Left forelimb (tissue), 1 donor: ENCODE results near the gene SLC25A14.
"Not testable (repeated sequence)": the region's sequence is repeated elsewhere in the genome, so short reads cannot be mapped to it uniquely, and the experiment has no call there.

Experiments used
- DNase-seq: peaks from one replicate; pipeline ENCODE4 v3.0.0-alpha.2; 2018; ENCODE audit warnings: low spot score

SLC25A14 gene

GRCh38 chrX:130339408-130340222 lies at the start of gene SLC25A14:
TSS of gene SLC25A14 (plus strand) at chrX:130339919. CDS start at chrX:130340279, 360 bp downstream.
- peak; percentile 80 for DNase-seq

- no peak for DNase-seq
Measured at GRCh38 chrX:130295519-130296296, 44.0 kb upstream of the SLC25A14 start.

GRCh38 chrX:130296297-130296678 lies 43.4 kb upstream of the SLC25A14 start:
- DNase-seq: no peak

- DNase-seq: no peak
Measured at GRCh38 chrX:130296743-130297142, 43.0 kb upstream of the SLC25A14 start.

GRCh38 chrX:130299279-130300009 lies 40.3 kb upstream of the SLC25A14 start:
- no peak for DNase-seq

- no peak for DNase-seq
Measured at GRCh38 chrX:130300010-130300282, 39.8 kb upstream of the SLC25A14 start.

GRCh38 chrX:130301405-130301804 lies 38.3 kb upstream of the SLC25A14 start:
- no peak for DNase-seq

- no peak for DNase-seq
Measured at GRCh38 chrX:130301977-130302376, 37.7 kb upstream of the SLC25A14 start.

GRCh38 chrX:130304587-130305368 lies 34.9 kb upstream of the SLC25A14 start:
- no peak for DNase-seq

- DNase-seq: not testable (repeated sequence)
Measured at GRCh38 chrX:130319886-130320285, 19.8 kb upstream of the SLC25A14 start.

- DNase-seq: no peak
Measured at GRCh38 chrX:130321550-130321949, 18.2 kb upstream of the SLC25A14 start.

- no peak for DNase-seq
Measured at GRCh38 chrX:130330146-130330545, 9.6 kb upstream of the SLC25A14 start.

- DNase-seq: peak; percentile 59
Measured at GRCh38 chrX:130330706-130331105, 9.0 kb upstream of the SLC25A14 start.

GRCh38 chrX:130336531-130336930 lies 3.2 kb upstream of the SLC25A14 start:
- no peak for DNase-seq

- not testable (repeated sequence) for DNase-seq
Measured at GRCh38 chrX:130338869-130339268, 850 bp upstream of the SLC25A14 start.

- no peak for DNase-seq
Measured at GRCh38 chrX:130340271-130340670, 552 bp downstream of the SLC25A14 start.

- DNase-seq: no peak
Measured at GRCh38 chrX:130343411-130343810, 3.7 kb downstream of the SLC25A14 start.

- DNase-seq: no peak
Measured at GRCh38 chrX:130347321-130347720, 7.6 kb downstream of the SLC25A14 start.

- no peak for DNase-seq
Measured at GRCh38 chrX:130351567-130351966, 11.8 kb downstream of the SLC25A14 start.

- not testable (repeated sequence) for DNase-seq
Measured at GRCh38 chrX:130352050-130352449, 12.3 kb downstream of the SLC25A14 start.

GRCh38 chrX:130376077-130376476 lies 36.4 kb downstream of the SLC25A14 start:
- DNase-seq: no peak
